ENCODE measurements around the gene LRMDA.

LRMDA gene

GRCh38 chr10:75876710-75877109, 445.3 kb downstream of the LRMDA start:
- DNase-seq (ENCODE audit: low spot score): no peak

DNA sequence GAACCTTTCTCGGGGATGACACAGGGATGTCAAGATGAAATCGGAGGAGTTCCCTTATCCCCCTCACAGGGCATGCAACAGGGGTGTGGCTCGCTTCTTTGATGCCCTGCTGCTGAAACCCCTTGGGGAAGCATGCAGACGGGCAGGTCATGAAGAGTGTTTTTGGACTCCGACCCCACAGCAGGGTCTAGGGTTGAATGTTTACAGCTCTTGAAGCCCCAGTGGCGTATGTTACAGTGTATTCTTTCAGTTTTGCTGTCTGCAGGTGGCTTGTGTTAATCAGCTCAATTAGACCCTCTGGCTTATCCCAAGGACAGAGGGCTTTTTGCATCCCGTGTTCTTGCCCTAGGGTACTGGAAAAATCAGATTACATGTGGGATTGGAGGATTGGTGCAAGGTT, 446.5 kb downstream of the LRMDA start:
- DNase-seq (ENCODE audit: low spot score): no peak

DNA sequence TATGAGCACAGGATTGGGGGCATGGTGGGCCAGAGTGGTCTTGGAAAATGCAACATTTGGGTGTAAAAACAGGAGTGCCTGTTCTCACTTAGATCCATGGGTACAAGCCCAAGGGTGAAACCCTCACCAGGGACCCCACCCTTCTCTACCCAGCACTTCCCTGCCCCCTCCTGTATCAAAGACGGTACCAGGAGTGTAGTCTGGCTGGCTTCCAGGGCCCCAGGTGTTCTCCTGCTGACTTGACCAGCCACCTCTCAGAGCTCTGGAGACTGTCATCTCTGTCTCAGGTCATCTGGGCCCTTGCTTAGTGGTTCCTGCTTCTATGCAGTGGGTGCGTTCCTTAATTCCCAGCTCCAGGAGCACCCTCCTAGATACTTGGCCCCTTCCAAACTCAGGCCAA, 447.2 kb downstream of the LRMDA start:
- no peak for DNase-seq (ENCODE audit: low spot score)

- no peak for DNase-seq (ENCODE audit: low spot score)
Measured at GRCh38 chr10:75880031-75880775, 448.8 kb downstream of the LRMDA start.

GRCh38 chr10:75883081-75884072, 452.0 kb downstream of the LRMDA start:
- DNase-seq (ENCODE audit: low spot score): no peak

- no peak for DNase-seq (ENCODE audit: low spot score)
Measured at GRCh38 chr10:75884808-75885207, 453.4 kb downstream of the LRMDA start.

GRCh38 chr10:75887369-75887768, 455.9 kb downstream of the LRMDA start:
- DNase-seq (ENCODE audit: low spot score): no peak

DNA sequence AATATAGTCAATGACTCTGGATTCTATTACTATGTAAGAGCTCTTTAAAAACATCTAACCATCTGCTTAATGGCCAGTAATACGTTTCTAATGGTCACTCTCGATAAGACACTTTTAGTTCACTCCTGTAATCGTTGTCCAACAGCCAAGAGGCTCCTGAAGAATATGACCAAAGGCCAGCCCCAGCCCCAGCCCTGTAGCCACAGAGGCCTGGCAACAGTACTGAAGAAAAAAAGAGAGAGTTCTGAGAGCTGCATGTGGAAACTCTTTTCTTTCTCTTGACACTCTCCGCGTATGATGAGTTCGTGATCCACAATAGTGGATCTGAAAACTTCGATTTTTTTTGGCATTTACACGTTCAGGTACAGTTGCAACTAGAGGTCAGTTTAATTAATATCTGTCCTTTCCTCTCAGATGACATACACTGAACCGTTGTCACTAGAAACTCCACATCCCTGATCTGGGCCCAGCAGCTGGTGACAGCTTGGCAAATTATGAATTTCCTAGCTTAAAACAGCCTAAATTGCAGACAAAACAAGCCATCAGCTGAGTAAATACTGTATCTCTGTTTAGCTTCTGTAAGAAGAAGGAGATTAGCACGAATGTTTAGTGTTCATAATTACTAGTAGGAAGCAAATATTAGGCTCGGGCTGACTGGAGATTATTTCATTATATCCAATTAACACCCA, 456.7 kb downstream of the LRMDA start:
- no peak for DNase-seq (ENCODE audit: low spot score)

- DNase-seq (ENCODE audit: low spot score): no peak
Measured at GRCh38 chr10:75889051-75889450, 457.6 kb downstream of the LRMDA start.

DNA sequence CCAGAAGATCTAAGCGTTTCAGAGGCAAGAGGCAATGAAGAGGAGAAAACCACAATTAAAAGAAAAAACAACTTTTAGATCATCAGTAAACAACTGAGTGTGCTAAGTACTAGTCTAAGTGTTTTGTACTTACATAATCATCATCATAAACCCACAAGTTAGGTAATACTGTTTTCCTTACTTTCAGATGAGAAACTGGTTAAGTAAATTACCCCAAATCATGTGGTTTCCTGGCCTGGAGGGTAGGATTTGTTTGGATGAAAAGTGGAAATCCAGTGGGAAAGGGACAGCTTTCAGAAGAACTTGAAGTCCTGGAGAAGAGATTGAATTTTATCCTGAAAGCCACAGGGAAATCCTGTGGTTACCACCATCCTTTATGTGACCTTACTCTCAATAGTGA, 463.3 kb downstream of the LRMDA start:
- DNase-seq (ENCODE audit: low spot score): no peak

- no peak for DNase-seq (ENCODE audit: low spot score)
Measured at GRCh38 chr10:75895259-75895658, 463.8 kb downstream of the LRMDA start.

GRCh38 chr10:75899816-75900390, 468.5 kb downstream of the LRMDA start:
- DNase-seq (ENCODE audit: low spot score): no peak

DNA sequence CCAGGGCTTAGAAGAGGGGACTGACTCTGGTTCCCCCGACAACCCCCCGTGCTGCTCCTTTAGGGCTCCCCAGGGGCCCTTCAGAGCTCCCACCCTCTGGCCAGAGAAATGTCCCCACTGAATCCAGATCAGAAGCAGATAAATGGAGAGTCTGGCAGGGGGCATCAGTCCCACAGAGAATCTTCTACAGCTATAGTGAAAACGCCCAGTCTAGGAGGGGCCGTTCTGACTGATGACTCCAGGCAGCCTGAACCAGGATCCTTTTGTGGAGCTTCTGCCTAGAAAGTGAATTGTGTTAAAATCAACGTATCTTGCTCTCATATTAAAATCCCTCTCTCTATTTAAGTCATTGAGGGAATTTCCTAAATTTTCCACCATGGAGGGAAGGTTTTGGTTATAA, 471.4 kb downstream of the LRMDA start:
- no peak for DNase-seq (ENCODE audit: low spot score)

DNA sequence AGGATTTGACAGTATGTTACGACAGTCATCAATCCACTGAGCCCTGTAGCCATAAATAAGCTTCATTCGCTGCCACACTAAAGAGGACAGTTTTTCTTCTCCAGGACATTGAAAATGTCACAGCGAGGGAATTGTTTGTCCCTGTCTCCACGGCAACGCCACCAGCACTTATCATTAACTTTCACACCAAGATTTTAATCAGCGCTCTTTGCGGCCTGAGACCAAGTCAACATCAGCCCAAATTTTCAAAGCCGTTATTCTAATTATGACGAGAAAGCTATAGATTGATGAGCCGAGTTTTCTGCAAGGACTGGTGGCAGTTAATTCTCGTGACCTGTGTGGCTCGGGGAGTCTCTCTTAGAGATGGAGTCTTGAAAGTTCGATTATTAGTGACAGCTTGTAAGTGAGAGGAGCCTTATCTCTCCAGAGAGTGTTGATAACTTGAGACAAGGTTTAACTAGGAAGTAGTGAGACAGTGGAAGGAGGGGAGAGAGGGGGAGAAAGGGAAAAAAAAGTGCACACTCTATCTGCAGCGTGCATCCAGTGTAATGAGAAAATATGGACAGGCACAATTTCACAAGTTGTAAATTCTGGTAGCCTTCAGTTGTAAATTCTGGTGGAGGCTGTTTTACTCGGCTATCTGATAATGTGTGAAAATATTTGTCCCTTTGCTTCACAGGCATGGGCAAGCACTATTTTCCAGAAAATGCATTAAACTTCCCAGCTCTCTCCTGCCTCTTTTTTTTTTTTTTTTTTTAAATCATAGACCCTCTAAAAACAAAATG, 473.3 kb downstream of the LRMDA start:
- no peak for DNase-seq (ENCODE audit: low spot score)

GRCh38 chr10:75905490-75905889, 474.1 kb downstream of the LRMDA start:
- no peak for DNase-seq (ENCODE audit: low spot score)

DNA sequence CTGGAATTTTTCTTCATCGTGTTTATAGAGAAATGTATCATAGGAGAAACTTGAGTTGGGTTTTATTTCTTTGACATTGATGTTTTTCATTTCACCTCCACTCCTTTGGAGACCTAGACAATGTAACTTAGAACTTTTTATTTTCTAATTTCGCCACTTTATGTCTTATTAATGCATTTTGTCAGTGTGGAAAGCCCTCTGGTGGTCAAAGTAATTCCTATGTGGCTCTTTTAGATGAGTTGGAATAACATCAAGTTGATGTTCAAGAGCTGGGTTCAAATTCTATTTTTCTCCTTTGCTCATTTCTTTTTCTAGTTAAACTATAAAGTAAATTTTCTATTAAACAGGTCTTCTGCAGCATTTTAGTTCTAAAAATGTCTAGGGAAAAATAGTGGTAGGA, 478.6 kb downstream of the LRMDA start:
- no peak for DNase-seq (ENCODE audit: low spot score)

- no peak for DNase-seq (ENCODE audit: low spot score)
Measured at GRCh38 chr10:75911426-75911825, 480.0 kb downstream of the LRMDA start.

- DNase-seq (ENCODE audit: low spot score): no peak
Measured at GRCh38 chr10:75916906-75917305, 485.5 kb downstream of the LRMDA start.

- DNase-seq (ENCODE audit: low spot score): no peak
Measured at GRCh38 chr10:75919913-75920312, 488.5 kb downstream of the LRMDA start.

DNA sequence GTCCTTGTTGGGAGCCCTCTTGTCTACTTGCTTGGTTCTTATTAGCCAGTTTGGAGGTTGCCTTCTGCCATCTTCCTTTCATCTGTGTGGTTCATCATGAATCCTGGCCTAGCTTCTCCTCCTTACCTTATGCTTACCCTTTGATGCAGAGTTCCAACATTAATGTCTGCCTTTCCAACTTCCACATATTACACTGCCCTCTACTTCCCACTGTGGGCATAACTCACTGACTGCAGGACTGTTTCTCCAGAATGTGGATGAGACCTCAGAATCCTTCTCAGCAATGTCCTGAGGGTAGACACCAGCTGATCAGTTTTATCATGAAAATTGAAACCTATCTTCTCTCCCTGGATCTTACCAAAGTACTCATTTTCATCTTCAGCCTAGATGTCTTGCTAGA, 491.0 kb downstream of the LRMDA start:
- DNase-seq (ENCODE audit: low spot score): no peak

DNA sequence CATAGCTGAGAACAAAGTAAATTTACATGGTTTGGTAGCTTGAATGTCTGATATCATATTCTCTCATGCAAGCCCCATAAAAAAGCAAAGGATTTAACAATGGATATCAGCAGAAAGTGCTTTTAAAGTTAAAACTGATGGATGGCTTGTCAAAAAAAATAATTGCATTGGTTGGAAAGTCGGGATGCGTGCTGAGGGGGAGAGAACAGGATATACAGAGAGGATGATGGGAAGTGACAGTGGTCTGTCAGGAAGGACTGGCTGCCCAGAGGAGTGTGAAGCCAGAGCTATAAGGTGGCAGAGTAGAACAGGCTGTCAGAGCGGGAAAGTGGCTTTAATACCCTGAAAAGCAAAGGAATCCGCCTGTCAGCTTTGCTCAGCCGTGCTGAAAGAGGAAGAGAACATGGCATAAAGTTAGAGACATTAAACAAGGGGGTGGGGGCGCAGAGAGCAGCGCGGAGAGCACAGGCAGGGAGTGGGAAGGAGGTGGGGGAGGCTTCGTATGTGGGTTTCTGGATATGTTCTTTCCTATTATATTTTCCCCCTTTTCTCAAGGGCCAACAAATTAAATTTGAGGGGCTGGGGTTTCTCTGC, 493.0 kb downstream of the LRMDA start:
- no peak for DNase-seq (ENCODE audit: low spot score)

Data from ecto neural progenitor cell (in vitro differentiated cells).